ENCODE measurements around the gene RBCK1.
"Not testable (repeated sequence)": the region's sequence is repeated elsewhere in the genome, so short reads cannot be mapped to it uniquely, and the experiment has no call there.

RBCK1 gene

GRCh38 chr20:376089-376488, 32.0 kb upstream of the RBCK1 start:
- no peak for DNase-seq

- DNase-seq = no peak
Measured at GRCh38 chr20:376750-377149, 31.3 kb upstream of the RBCK1 start.

GRCh38 chr20:377578-377977, 30.5 kb upstream of the RBCK1 start:
- DNase-seq = not testable (repeated sequence)

GRCh38 chr20:378961-379336, 29.1 kb upstream of the RBCK1 start:
- DNase-seq = no peak

GRCh38 chr20:380763-381580, 27.1 kb upstream of the RBCK1 start:
- DNase-seq = peak; percentile 42

- peak; percentile 57 for DNase-seq
Measured at GRCh38 chr20:381581-382290, 26.4 kb upstream of the RBCK1 start.

- no peak for DNase-seq
Measured at GRCh38 chr20:382291-383115, 25.6 kb upstream of the RBCK1 start.

- no peak for DNase-seq
Measured at GRCh38 chr20:383889-384288, 24.2 kb upstream of the RBCK1 start.

GRCh38 chr20:384723-385122, 23.4 kb upstream of the RBCK1 start:
- no peak for DNase-seq

GRCh38 chr20:385448-385847, 22.7 kb upstream of the RBCK1 start:
- DNase-seq = no peak

GRCh38 chr20:386634-387033, 21.5 kb upstream of the RBCK1 start:
- not testable (repeated sequence) for DNase-seq

- DNase-seq = no peak
Measured at GRCh38 chr20:387520-387919, 20.6 kb upstream of the RBCK1 start.

- no peak for DNase-seq
Measured at GRCh38 chr20:388034-388994, 19.8 kb upstream of the RBCK1 start.

- DNase-seq = no peak
Measured at GRCh38 chr20:389220-389619, 18.9 kb upstream of the RBCK1 start.

- DNase-seq = no peak
Measured at GRCh38 chr20:391041-391711, 16.9 kb upstream of the RBCK1 start.

GRCh38 chr20:393296-393695, 14.8 kb upstream of the RBCK1 start:
- DNase-seq = not testable (repeated sequence)

GRCh38 chr20:396252-396618, 11.9 kb upstream of the RBCK1 start:
- no peak for DNase-seq

GRCh38 chr20:396619-397431, 11.3 kb upstream of the RBCK1 start:
- DNase-seq = no peak

GRCh38 chr20:397432-398237, 10.5 kb upstream of the RBCK1 start:
- no peak for DNase-seq

- no peak for DNase-seq
Measured at GRCh38 chr20:399182-399707, 8.9 kb upstream of the RBCK1 start.

Measured in SHP77 treated with DMSO at 0.1 percent for 48 hours (cell line).